Measurements from ENCODE around the gene SUSD4.

SUSD4 gene

GRCh38 chr1:223197923-223198627, 165.9 kb downstream of the SUSD4 start:
- in situ Hi-C loops (cut with HindIII; ENCODE audit: low sequenced_read_pairs): no loop called here

- in situ Hi-C loops (cut with HindIII; ENCODE audit: low sequenced_read_pairs): no loop called here
Observed at GRCh38 chr1:223189903-223190724, 173.9 kb downstream of the SUSD4 start.

- in situ Hi-C loops (cut with HindIII; ENCODE audit: low sequenced_read_pairs): no loop called here
Observed at GRCh38 chr1:223189525-223189902, 174.5 kb downstream of the SUSD4 start.

- in situ Hi-C loops (cut with HindIII; ENCODE audit: low sequenced_read_pairs): no loop called here
Observed at GRCh38 chr1:223188618-223189356, 175.2 kb downstream of the SUSD4 start.

GRCh38 chr1:223186800-223187199, 177.2 kb downstream of the SUSD4 start:
- in situ Hi-C loops (cut with HindIII; ENCODE audit: low sequenced_read_pairs): no loop called here

- in situ Hi-C loops (cut with HindIII; ENCODE audit: low sequenced_read_pairs): no loop called here
Observed at GRCh38 chr1:223183268-223183862, 180.6 kb downstream of the SUSD4 start.

- in situ Hi-C loops (cut with HindIII; ENCODE audit: low sequenced_read_pairs): no loop called here
Observed at GRCh38 chr1:223180731-223181321, 183.2 kb downstream of the SUSD4 start.

GRCh38 chr1:223179786-223180185, 184.2 kb downstream of the SUSD4 start:
- in situ Hi-C loops (cut with HindIII; ENCODE audit: low sequenced_read_pairs): no loop called here

- in situ Hi-C loops (cut with HindIII; ENCODE audit: low sequenced_read_pairs): no loop called here
Observed at GRCh38 chr1:223179280-223179679, 184.7 kb downstream of the SUSD4 start.

GRCh38 chr1:223177681-223178080, 186.3 kb downstream of the SUSD4 start:
- in situ Hi-C loops (cut with HindIII; ENCODE audit: low sequenced_read_pairs): no loop called here

- in situ Hi-C loops (cut with HindIII; ENCODE audit: low sequenced_read_pairs): no loop called here
Observed at GRCh38 chr1:223176437-223176836, 187.5 kb downstream of the SUSD4 start.

- in situ Hi-C loops (cut with HindIII; ENCODE audit: low sequenced_read_pairs): no loop called here
Observed at GRCh38 chr1:223175633-223176032, 188.3 kb downstream of the SUSD4 start.

- in situ Hi-C loops (cut with HindIII; ENCODE audit: low sequenced_read_pairs): no loop called here
Observed at GRCh38 chr1:223175032-223175431, 188.9 kb downstream of the SUSD4 start.
